Endodermal cell (in vitro differentiated cells): ENCODE results near the gene BHLHE23. TPM values are rescaled to one million over a fixed set of nuclear protein-coding genes. Genes with fewer than 3 reads are reported as not detected.
A peak's percentile ranks its signal among the peaks of the same experiment; 100 is the strongest.

Experiments
- DNase-seq: peaks from one replicate; pipeline ENCODE4 v3.0.0-alpha.2; 2017
- H3K27ac ChIP-seq: 2 replicates; pipeline ENCODE4 v1.5.1; 2013; ENCODE audit warnings: mild to moderate bottlenecking, low read depth, low read length, moderate library complexity
- H3K27me3 ChIP-seq: 2 replicates; pipeline ENCODE4 v1.6.1; 2013; ENCODE audit warnings: mild to moderate bottlenecking, low read length, moderate library complexity; ENCODE audit not compliant: insufficient read depth, control insufficient read depth, poor library complexity, severe bottlenecking
- H3K36me3 ChIP-seq: 2 replicates; pipeline ENCODE4 v1.7.0; 2013; ENCODE audit warnings: mild to moderate bottlenecking, low read length, moderate library complexity; ENCODE audit not compliant: control insufficient read depth, insufficient read depth
- H3K4me1 ChIP-seq: one replicate; pipeline ENCODE4 v1.7.0; 2013; ENCODE audit warnings: low read length; ENCODE audit not compliant: control insufficient read depth, insufficient read depth
- H3K4me3 ChIP-seq: 2 replicates; pipeline ENCODE4 v1.5.1; 2013; ENCODE audit warnings: mild to moderate bottlenecking, low read length, moderate library complexity
- H3K9ac ChIP-seq: 2 replicates; pipeline ENCODE4 v1.6.1; 2013; ENCODE audit warnings: mild to moderate bottlenecking, low read length, moderate library complexity; ENCODE audit not compliant: poor library complexity, severe bottlenecking; ENCODE audit errors: extremely low read depth
- H3K9me3 ChIP-seq: 2 replicates; pipeline ENCODE4 v1.6.1; 2013; ENCODE audit warnings: mild to moderate bottlenecking, low read length, moderate library complexity; ENCODE audit not compliant: control insufficient read depth
- H3K27ac Mint-ChIP-seq: 2 replicates; pipeline ENCODE4 v1.8.0; 2020; ENCODE audit warnings: mixed read lengths
- H3K27me3 Mint-ChIP-seq: 2 replicates; pipeline ENCODE4 v1.8.0; 2021; ENCODE audit warnings: mild to moderate bottlenecking, mixed read lengths; ENCODE audit not compliant: insufficient read depth
- H3K36me3 Mint-ChIP-seq: 2 replicates; pipeline ENCODE4 v1.8.0; 2020; ENCODE audit warnings: low read depth, mixed read lengths
- H3K4me1 Mint-ChIP-seq: 2 replicates; pipeline ENCODE4 v1.8.0; 2020; ENCODE audit warnings: mixed read lengths
- H3K4me3 Mint-ChIP-seq: 2 replicates; pipeline ENCODE4 v1.8.0; 2020; ENCODE audit warnings: mild to moderate bottlenecking, moderate library complexity, mixed read lengths
- H3K9me3 Mint-ChIP-seq: 2 replicates; pipeline ENCODE4 v1.8.0; 2020; ENCODE audit warnings: mild to moderate bottlenecking, mixed read lengths
- WGBS, 2 experiments: methylation state at CpG; one replicate each; pipeline versions ENCODE4 v1.1.5 to v1.1.7; 2013; ENCODE audit warnings: missing lambda C conversion rate in 2 of 2, mixed read lengths in 1 of 2; ENCODE audit not compliant: insufficient coverage in 1 of 2, insufficient read length in 1 of 2; 5-methylcytosine and 5-hydroxymethylcytosine counted together
- total RNA-seq, 2 donors: library from RNA; stranded (reverse); fragmentation: NEBNext Ultra II Directional in 1 of 2; extraction: Animal tissue kit (Norgen Biotek cat#: 25700) in 1 of 2; gene quantifications; 2 replicates in 1 of 2; 3 replicates in 1 of 2; pipeline ENCODE4 v1.2.1, GENCODE V29; 2021
- TF ChIP-seq, protein P1 (sequence below): fragments of 200-600 bp; sonication (generic); conservative IDR thresholded peaks from 2 replicates; pipeline ENCODE4 v1.5.0; 2021; ENCODE audit warnings: antibody characterized with exemption, mild to moderate bottlenecking

The BHLHE23 gene
- total RNA-seq, 2 donors from 2014 or later: not detected

DNA sequence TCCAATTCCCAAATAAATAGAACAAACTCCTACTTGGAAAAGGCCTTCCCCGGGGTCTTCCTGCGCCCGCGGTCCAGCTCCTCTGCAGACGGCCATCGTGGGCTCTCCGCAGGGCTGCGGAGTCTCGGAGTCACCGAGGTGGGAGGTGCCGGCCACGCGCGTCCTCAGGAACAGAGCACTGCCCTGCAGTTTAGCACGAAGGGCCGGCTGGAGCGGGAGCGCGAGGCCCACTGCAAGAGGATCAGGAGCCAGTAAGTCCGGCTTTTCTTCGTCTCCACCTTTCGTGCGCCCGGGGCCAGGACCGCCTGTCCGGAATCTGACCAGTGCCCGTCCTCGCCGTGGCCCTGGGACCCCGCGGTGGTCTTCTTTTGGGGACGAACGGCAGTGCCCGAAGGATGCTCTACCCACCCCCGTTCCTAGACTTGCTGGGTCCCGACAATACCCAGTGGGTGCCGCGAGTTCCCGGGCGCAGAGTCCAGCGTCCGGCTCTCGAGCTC lies 1.4 kb downstream of the BHLHE23 start:
- Histone ChIP-seq H3K27ac (no peak overlapping the region), H3K36me3 (no peaks in the 10 kb centered on the region), H3K9me3 (no peaks in the 10 kb centered on the region), H3K4me3 (no peak overlapping the region), H3K4me1 (peaks cover 3% of the 10 kb centered on the region), H3K9ac (no peak overlapping the region), H3K27me3 (peaks cover 100% of the 10 kb centered on the region)
- peak; percentile 73 for DNase-seq
- TF ChIP-seq, protein P1, sequence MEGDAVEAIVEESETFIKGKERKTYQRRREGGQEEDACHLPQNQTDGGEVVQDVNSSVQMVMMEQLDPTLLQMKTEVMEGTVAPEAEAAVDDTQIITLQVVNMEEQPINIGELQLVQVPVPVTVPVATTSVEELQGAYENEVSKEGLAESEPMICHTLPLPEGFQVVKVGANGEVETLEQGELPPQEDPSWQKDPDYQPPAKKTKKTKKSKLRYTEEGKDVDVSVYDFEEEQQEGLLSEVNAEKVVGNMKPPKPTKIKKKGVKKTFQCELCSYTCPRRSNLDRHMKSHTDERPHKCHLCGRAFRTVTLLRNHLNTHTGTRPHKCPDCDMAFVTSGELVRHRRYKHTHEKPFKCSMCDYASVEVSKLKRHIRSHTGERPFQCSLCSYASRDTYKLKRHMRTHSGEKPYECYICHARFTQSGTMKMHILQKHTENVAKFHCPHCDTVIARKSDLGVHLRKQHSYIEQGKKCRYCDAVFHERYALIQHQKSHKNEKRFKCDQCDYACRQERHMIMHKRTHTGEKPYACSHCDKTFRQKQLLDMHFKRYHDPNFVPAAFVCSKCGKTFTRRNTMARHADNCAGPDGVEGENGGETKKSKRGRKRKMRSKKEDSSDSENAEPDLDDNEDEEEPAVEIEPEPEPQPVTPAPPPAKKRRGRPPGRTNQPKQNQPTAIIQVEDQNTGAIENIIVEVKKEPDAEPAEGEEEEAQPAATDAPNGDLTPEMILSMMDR: no peak
- H3K4me1 Mint-ChIP-seq: peaks cover 6% of the 10 kb centered on the region
- peaks cover 85% of the 10 kb centered on the region for H3K27me3 Mint-ChIP-seq
- H3K36me3 Mint-ChIP-seq: no peaks in the 10 kb centered on the region
- WGBS, 2 experiments: 7 to 10% methylated on average over 28 to 43 of the region's 43 CpGs
- no peak overlapping the region for H3K27ac Mint-ChIP-seq
- no peaks in the 10 kb centered on the region for H3K9me3 Mint-ChIP-seq
- H3K4me3 Mint-ChIP-seq: no peak overlapping the region

DNA sequence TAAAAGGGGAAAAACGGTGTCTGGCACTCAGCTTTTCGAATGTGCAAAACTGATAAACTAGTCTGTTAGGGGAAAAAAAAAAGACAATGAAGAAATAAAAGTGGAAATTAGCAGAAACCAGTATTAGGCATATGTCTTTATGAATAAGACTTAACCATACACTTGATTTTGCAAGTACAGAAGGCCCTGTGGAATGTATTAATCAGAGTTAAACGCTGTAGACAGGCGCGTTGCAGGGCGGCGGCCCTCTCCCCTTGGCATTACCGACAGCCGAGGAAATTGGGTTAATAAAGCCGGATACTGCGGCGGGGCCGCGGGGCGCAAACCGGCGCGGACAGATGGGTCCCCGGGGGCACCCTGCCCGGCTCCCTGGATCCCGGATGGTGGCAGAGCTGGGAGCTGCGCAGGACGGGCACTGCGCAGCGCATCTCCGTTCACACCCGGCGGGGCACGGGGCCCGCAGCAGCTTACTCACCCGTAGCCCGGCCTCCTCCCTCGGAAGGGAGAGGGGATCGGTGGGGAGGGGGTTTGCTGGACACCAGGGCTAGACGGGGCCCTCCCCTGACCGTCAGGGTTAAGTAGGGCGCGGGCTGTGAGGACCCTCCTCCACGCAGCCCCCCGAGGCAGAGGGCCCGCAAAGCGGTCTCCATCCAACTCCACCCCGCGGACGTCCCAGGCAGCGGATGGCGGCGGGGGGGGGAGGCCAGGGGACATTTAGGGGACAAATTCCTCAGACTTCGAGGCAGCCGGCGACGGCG lies 2.0 kb downstream of the BHLHE23 start:
- H3K27me3 Mint-ChIP-seq: peaks cover 80% of the 10 kb centered on the region
- peak; percentile 60 for DNase-seq
- no peak overlapping the region for H3K27ac ChIP-seq
- no peak overlapping the region for H3K9ac ChIP-seq
- H3K4me3 Mint-ChIP-seq: no peak overlapping the region
- peaks cover 6% of the 10 kb centered on the region for H3K4me1 Mint-ChIP-seq
- H3K27ac Mint-ChIP-seq: no peak overlapping the region
- no peaks in the 10 kb centered on the region for H3K9me3 Mint-ChIP-seq
- H3K9me3 ChIP-seq: no peaks in the 10 kb centered on the region
- 7 to 8% methylated on average over 9 to 53 of the region's 53 CpGs for WGBS, 2 experiments
- H3K4me3 ChIP-seq: no peak overlapping the region
- TF ChIP-seq, protein P1: no peak
- no peaks in the 10 kb centered on the region for H3K36me3 Mint-ChIP-seq
- H3K4me1 ChIP-seq: peaks cover 3% of the 10 kb centered on the region
- H3K36me3 ChIP-seq: no peaks in the 10 kb centered on the region
- peaks cover 100% of the 10 kb centered on the region for H3K27me3 ChIP-seq

DNA sequence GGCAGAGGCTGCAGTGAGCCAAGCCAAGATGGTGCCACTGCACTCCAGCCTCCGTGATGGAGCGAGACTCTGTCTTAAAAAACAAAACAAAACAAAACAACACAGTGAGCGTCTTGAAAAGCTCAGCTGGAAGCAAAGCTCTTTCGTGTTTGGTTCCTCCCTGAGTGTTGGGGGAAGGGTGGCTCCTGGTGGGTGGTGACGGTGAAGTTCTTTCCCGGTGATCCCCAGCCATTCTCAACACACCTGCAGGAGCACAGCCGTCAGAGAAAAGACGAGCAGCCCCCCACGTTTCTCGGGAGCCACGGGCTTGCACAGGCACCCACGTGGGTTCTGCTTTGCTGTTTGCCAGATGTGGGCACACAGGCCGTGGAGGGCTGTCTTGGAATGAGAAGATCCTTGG lies 3.2 kb downstream of the BHLHE23 start:
- H3K9me3 Mint-ChIP-seq: no peaks in the 10 kb centered on the region
- no peak overlapping the region for H3K27ac Mint-ChIP-seq
- peak; percentile 72 for DNase-seq
- H3K27ac ChIP-seq: no peak overlapping the region
- peaks cover 6% of the 10 kb centered on the region for H3K4me1 Mint-ChIP-seq
- H3K4me3 ChIP-seq: no peak overlapping the region
- no peak overlapping the region for H3K9ac ChIP-seq
- peaks cover under 1% of the 10 kb centered on the region for H3K4me1 ChIP-seq
- WGBS, 2 experiments: 15% methylated on average over 13 of the region's 13 CpGs; no CpG with 5 or more reads in 1 of the 2 experiments
- H3K27me3 ChIP-seq: peaks cover 100% of the 10 kb centered on the region
- H3K36me3 ChIP-seq: no peaks in the 10 kb centered on the region
- no peak overlapping the region for H3K4me3 Mint-ChIP-seq
- no peaks in the 10 kb centered on the region for H3K36me3 Mint-ChIP-seq
- H3K9me3 ChIP-seq: no peaks in the 10 kb centered on the region
- peaks cover 77% of the 10 kb centered on the region for H3K27me3 Mint-ChIP-seq
- TF ChIP-seq, protein P1: no peak
